HG02840 (cell line): ENCODE measurements around the gene ADD1.
"Not testable (repeated sequence)": the region's sequence is repeated elsewhere in the genome, so short reads cannot be mapped to it uniquely, and the experiment has no call there.

Source experiments
- ATAC-seq: cut with Tn5 transposase; IDR thresholded peaks from one replicate; pipeline ENCODE4 v1.9.1; 2021; ENCODE audit warnings: mild to moderate bottlenecking, moderate library complexity, moderate number of reproducible peaks; ENCODE audit not compliant: unreplicated experiment, low FRiP score

ADD1 gene

DNA sequence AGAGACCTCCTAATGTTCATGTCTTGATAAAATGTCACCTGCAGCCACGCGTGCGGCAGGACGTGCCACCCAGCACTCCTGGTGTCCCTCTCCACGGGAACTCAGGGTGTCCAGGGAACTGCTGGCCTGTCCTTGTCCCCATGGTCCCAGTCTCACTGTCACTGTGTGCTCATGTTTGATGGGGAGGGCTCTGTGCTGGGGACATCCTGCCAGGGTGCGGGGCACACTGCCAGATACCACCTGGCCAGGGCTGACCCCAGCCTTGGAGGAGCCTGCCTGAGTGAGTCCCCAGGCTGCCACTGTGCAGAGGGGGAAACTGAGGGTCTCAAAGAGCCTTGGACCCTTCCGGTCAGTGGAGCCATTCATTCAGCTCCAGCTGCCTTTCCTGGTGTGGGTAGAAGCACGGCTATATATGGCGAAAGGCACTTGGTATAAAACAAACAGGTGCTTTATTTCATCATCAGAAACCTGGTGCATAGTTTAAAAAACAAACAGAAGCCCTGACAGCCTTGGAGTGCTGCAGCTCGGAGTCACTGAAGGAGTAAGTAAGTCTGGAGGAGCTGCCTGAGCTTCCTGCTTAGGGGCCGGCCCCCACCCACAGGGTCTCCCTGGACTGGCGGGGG is 86.6 kb downstream of the ADD1 start:
- no peak for ATAC-seq

DNA sequence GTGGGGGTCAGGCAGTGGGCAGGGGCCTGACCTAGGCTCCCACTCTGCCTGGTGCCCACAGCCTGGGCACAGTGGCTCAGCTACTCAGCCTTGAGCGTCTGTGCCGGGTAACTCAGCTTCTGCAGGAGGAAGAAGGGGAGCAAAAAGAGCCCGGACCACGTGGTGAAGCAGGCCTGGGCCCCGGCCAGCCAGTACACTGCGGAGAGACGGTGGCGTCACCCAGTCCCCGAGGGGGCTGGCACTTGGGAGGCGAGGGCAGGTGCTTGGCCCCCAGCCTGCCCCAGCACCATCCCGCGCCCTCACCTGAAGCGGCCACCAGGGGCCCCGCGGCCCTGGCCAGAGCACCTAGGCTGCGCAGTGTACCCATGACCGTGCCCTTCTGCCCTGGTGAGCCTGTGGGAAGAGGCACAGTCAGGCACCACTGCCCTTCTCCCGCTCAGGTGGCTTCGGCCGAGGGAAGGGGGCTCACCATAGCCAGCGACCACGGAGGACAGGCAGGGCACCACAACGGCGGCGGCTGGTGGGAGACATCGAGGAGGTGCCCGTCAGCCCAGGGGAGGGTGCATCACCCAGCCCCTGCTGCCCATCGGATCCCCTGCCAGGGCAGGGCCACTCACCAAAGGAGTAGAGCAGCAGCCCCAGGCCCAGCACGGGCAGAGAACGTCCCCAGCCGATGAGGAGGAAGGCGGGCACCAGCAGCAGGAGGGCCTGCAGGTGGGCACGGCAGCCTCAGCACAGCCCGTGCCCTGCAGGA is 87.3 kb downstream of the ADD1 start:
- ATAC-seq: no peak

DNA sequence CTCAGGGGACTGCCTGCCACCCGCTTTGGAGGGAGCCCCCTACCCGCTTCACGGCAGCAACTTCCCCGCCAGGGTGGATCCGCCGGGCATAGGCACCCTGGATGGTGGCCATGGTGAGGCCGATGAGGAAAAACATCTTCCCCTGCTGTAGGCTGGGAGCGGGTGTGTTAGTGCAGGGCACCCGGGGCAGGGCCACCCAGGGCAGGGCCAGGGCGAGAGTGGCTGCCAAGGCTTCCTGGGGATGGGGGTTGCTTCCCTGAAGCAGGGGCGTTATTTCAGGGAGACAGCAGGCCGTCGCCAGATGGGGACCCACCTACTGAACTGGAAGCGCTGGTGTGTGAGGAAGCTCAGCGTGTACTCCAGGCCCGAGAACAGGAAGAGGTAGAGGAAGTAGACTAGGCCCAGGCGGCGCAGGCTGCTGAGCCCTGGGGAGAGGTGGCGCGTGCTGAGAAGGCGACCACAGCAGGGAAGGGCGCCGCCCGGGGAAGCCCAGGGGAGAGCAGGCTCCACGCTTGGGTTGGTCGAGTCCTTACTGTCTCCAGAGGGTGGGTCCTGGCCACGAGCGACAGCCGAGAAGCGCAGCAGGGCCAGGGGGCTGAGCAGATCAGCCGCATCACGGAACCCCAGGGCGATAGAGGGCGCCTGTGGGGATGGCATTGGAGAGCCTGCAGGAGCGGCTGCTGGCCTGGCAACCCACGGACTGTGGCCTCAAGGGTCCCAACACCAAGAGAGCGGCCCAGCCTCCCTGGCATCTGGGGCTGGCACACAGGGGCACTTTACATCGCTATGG is 88.1 kb downstream of the ADD1 start:
- peak; percentile 33 for ATAC-seq

DNA sequence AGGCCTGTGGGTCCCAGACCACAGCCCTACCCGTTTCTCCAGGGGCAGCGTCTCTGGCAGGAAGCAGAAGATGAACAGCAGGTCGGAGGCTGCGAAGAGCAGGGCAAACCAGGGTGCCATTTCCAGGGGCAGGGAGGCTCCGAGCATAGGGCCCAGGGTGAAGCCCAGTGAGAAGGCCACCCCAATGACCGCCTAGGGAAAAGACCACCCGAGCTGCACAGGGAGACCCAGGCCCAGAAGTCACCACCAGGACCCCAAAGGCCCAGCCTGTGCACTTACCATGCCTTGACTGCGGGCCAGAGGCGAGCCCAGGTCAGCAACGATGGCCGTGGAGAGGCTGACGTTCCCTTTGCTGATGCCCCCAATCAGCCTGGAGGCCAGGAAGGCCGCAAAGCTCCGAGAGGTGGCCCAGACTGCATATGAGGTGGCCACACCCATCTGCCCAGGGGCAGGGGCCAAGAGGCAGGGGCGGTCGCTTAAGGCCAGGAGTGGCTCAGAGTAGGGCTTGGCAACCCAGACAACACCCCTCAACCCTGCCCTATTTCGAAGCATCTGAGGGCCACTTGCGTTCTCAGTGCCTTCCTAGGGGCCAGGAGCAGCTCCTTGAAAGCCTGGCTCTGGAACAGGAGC is 88.8 kb downstream of the ADD1 start:
- ATAC-seq: no peak

DNA sequence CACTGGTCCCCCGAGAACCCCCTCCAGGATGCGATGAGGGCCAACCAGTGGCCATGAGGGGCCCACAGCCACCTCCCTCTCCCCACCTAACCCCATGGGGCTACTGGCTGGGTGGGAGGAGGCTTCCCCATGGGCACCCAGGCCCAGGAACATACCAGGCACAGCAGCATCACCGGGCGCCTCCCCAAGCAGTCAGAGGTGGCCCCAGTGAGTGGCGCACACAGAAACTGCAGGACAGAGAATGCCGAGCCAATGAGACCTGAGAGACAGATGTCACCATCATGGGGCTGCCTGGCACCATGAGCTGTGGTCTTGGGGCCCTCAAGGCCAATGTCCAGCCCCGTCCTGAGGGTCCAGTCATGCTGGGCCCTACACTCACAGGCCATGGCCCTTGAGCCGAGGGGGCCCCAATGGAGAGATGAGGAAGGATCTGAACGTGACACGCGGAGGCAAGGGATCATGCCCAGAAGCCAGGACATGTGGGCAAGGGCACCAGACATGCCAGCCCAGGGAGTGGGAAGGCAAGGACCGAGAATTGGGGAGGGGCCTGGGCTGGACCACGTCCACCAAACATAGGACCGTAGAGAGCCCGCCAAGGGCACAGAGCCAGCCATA is 89.4 kb downstream of the ADD1 start:
- ATAC-seq: no peak

DNA sequence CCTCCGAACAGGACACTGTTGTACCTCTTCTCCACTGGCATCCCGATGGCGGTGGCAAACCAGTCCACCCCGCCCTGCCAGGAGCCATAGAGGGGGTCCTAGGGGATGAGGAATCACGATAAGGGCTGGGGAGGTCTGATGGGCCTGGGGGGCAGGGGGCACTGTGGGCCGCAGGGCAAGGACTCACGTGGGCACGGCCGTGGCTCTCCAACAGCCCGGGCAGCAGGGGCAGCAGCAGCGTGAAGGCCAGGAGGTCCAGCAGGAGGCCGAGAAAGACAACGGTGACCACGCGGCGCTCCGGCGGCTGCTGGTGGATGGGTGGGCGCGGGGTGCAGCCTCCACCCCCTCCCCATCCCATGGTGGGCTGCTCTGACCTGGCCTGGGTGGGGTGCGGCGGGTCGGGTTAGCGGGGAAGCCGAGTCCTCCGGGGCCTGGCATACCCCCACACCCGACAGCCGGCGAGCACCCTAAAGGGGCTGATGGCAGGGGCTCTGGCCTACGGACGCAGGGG is 90.0 kb downstream of the ADD1 start:
- no peak for ATAC-seq

DNA sequence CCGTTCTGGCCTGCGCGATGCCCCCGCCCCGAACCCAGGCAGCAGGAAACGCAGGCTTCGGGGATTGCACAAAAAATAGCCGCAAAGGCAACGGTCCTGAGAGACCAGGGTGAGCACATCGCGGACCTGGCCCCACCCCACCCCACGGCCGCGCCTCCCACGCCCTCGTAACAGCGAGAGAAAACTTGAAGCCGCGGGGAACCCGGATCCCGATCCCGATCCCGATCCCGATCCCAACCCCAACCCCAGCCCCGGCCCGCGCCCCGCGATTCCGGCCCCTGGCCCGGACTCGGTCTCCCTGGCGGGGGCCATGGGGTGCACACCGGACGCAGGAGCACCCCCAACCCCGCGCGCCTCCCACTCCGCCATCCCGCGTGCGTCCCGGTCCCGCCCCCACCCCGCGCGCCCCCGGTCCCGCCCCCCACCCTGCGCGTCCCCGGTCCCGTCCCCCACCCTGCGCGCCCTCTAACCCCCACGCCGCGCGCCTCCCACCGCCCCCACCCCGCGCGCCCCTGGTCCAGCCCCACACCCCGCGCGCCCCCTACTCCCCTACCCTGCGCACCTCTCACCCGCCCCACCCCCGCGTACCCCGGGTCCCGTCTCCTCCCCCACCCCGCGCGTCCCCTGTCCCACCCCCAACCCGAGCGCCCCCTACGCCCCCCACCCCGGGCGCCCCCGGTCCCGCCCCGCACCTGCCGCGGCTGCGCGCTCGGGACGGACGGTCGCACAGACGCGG is 90.6 kb downstream of the ADD1 start:
- no peak for ATAC-seq

DNA sequence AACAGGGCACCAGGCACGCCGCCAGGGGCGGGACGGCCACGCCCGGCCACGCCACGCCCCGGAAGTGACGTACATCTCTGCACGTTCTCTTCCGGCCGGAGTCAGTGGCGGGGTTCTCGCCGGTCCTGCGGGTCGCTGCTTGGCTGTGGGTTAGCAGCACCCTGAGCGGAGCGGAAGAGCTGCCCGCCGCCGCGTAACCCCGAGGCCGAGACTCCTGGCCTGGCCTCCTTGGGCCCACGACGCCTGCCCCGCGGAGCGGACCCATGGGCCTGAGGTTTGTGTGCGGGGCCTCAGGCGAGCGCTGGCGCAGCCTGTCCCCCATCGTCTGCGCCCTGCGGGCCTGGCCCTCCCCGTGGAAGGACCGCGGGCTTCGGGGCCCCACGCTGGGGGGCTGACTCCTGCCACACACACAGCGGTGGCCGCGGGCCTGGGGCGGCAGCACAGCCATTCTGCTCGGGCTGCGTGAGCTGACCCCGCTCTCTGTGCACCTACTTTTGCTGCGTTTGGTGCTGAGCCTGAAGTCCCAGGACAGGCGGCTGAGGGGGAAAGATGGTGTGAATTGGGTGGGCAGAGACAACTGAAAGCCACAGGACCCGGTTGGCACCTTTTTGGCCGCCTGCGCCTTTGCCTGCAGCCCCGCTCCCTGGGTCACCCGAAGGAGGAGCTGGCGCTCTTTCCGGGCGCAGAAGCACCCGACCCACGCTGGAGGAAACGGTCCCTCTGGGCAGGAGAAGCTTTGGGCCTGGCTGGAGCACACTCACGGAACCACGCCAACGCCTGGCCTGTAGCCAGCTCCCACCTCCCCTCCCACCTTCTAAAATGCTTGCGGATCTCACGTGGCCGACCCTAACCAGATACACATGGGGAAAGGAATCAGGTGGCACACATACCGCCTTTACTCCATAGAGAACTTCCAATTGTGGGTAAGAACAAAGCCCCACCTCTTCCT is 91.4 kb downstream of the ADD1 start:
- ATAC-seq: peak; percentile 46

DNA sequence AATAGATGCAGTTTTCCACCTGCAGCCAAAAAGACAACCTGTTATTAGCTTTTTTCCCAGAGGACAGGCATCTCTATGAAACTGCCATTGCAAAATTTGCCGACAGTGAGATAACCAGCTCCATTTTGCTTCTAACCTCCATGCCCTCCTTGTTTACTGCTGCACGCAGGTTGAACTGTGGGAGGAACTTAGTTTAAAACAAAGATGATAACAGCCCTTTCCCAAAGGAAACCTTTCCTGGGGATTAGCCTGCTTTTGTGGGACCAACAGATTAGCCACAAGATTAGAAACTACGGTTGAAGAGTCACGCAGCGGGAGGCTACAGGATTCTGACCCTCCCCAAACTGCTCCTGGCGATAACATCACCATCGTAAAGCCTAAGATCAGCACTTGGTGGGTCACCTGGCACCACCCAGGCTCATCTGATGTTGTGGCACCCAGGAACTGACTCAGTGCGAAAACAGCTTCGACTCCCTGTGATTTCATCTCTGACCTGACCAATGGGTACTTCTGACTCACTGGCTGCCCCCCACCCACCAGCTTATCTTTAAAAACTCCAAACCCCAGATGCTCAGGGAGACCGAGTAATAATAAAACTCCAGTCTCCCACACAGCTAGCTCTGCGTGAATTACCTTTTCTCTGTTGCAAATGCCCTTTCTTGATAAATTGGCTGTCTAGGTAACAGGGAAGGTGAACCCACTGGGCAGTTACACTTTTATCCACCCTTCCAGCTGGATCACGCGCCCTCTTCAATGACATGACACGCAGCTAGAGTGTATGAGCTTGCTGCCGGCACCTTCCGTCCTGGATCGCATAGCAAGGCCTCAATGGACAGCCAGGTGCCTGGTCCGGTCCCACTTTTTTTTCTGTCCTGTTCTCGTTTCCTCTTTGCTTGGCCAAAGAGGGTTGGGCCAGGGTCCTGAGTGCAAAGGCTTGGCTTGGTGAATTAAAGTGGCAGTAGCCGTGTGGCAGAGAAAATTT is 92.4 kb downstream of the ADD1 start:
- ATAC-seq: no peak

DNA sequence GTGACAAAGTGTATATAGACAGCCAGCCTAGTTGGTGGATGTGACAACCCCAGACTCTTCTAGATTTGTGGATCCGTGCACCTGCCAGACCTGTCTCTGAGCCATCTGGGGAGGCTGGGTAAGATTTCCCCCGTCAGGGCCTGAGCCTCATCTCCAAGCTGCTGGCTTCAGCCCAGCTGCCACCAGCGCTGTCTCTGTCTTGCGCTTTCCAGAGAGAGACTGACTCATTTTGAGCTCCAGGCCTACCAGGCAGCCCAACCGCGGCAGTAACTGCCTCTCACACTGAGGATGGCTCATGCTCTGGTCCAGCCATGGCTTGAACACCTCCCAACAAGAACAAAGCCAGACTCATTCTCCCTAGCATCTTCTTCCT is 93.1 kb downstream of the ADD1 start:
- no peak for ATAC-seq

DNA sequence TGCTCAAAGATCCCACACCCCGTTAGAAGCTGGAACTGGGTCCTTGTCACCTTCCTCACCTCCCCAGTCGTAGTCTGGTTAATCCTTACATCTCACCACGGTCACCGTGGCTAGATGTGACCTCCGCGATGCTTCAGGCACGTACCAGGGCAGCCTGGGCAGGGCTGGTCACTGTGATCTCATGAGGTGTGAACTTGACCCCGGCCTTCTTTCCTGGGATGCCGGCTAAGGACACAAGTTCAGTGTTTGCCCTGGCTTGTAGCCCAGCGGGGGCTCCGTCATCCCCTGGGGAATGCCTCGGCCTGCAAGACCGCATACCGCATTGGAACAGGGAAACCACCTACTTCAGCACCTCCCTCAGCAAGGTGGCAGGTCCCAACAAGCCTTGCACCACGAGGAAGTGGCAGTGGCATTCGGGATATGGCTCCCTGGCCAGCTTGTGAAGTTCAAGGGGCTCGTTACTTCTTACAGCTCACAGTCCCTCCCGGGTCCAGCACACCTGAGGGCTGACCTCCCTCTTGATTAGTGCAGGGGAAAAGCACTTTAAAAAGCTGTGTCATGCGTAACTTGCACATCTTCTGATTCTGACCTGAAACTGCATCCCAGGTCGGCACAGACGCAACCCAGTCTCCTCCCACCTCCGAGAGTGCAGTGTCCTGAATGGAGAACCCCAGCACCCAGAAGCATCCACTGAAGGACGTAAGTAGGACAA is 93.7 kb downstream of the ADD1 start:
- ATAC-seq: no peak

DNA sequence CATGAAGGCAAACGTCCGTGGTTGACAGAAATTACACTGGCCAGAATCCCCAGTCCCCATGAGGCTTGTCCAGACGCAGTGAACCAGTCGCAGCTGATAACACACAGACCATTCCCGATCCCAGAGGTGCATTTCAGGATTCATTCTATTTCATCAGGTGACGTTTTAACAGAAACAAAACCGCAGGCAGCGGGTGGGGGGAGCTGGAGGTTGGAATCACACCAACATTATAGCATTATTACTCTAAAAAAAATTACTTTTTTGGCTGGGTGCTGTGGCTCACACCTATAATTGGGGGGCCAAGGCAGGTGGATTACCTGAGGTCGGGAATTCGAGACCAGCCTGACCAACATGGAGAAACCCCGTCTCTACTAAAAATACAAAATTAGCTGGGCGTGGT is 94.3 kb downstream of the ADD1 start:
- ATAC-seq: no peak

DNA sequence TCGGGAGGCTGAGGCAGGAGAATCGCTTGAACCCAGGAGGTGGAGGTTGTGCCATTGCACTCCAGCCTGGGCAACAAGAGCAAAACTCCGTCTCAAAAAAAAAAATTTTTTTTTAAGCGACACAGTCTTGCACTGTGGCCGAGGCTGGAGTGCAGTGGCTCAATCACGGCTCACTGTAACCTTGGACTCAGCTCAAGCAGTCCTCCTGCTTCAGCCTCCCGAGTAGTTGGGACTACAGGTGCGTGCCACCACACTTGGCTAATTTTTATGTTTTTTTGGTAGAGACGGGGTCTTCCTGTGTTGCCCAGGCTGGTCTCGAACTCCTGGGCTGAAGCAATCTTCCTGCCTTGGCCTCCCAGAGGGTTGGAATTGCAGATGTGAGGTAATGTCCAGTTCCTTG is 94.8 kb downstream of the ADD1 start:
- ATAC-seq: not testable (repeated sequence)

DNA sequence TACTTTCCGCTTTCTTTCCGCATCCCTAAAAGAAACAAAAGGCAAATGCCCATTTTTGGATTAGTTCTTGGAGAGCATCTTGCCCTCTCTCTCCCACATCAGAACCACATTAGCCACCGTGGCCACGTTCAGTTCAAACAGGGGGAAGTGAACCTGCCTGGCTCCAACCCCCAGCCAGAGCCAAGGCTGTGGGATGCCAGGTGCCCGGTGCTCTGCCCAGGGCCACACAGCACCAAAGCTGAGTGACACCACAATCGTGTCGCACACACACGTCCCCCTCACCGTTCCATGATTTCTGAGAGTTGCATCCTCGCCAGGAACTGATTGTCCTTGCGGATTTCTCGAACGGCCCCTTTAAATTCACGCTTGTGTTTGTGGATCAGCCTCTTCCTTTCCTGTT is 95.3 kb downstream of the ADD1 start:
- ATAC-seq: no peak

DNA sequence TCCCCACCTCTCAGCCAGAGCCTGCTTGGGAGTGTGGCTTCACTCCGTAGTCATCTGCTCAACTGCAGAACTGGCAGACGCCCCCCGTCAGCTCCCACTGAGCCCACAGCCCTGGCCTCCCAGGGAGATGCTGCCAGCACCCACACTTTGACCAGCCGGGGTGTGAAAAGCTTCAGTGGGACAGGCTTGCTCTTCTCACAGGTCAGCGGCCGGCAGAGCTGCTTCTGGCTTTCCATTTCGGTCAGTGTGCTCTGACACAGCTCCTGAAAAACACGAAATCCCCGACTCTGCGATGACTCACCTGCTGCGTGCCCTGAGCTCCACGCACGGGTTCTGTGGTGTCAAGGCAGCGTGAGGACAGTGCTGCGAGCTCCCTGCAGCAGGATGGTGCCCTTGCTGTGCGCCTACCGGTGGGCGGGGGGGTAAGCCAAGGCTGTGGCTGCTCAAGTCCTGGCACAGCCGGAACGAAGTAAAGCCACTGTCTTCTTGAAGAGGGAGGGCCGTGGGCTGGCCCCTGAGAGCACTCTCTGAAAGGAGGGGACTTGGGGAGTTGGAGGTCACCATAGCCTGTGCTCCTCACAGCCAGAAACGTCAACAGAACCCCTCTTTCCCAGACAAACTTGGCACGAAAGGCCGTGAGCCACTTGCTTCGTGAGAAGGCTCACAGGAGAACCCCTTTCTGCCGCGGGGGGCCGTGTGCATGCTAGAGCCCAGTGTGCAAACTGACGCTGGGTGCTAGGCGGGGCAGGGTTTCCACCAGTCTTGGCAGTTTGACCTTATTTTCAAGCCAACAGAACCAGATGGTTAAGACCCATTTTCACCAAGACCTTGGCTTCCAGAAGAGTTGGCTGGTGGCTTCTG is 96.0 kb downstream of the ADD1 start:
- no peak for ATAC-seq
